GM20000 (cell line): ENCODE data around the gene PSME4.

Experiments
- DNase-seq: peaks from one replicate; pipeline ENCODE4 v3.0.0; 2012; ENCODE audit warnings: low spot score
- CTCF ChIP-seq: IDR thresholded peaks from 2 replicates; pipeline ENCODE4 v1.5.1; 2012; ENCODE audit warnings: mild to moderate bottlenecking, control low read depth; ENCODE audit errors: extremely low read depth, missing control alignments

Gene PSME4

DNA sequence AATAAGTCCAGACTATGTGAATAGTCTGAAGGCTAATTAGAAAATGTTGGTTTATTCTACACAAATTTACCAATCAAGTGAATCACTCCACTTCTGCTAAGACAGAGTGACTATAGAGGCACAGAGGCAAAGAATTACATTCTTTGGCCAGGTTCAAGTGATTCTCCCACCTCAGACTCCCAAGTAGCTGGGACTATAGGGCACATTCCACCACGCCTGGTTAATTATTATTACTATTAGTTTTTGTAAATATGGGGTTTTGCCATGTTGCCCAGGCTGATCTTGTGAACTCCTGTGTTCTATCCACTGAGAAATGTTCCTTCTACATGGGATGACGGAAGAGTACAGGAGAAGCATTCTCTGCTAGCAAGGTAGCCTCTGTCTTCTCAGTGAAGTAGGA is 37.6 kb upstream of the PSME4 start:
- no peak for TF ChIP-seq CTCF
- DNase-seq = no peak

DNA sequence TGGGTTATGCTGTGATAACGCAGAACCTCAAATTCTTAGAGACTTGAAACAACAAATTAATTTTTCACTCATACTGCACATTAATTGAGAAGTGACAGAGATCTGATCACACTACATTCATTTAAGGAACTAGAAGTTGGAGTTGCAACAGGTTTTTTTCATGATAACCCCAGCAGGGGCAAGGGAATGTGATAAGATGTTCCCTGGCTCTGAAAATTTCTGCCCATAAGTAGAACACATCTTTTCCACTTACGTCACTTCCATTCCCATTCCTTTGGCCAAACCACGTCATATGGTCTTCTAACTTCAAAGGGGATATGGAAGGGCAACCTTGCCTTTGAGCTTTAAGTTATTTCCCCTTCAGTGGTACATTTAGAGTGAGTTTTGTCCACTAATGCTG is 29.7 kb upstream of the PSME4 start:
- TF ChIP-seq CTCF = no peak
- DNase-seq = no peak

DNA sequence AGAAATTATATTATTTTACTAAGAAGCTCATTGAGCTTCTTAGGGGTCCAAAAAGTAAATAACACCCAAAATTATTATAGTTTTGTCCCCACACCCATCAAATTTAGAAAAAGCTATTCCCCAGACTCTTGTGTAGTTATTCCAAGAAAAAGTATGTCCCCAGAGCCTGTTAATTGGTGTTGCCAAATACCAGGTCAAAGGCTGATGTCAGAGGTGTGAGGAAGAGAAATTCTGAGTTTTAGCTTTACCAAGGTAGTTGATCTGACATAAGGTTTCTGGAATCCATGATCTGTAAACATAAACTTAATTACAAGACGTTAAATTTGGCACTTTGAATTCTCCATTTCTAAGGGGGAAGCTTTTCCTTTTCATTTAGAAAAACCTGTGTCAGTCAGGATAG is 29.3 kb upstream of the PSME4 start:
- no peak for TF ChIP-seq CTCF
- no peak for DNase-seq

- DNase-seq = no peak
- TF ChIP-seq CTCF = no peak
These were observed 28.0 kb upstream of the PSME4 start for GRCh38 chr2:53998834-53999233.

- no peak for TF ChIP-seq CTCF
- peak; percentile 37 for DNase-seq
These were observed 24.3 kb upstream of the PSME4 start for GRCh38 chr2:53994818-53995808.

DNA sequence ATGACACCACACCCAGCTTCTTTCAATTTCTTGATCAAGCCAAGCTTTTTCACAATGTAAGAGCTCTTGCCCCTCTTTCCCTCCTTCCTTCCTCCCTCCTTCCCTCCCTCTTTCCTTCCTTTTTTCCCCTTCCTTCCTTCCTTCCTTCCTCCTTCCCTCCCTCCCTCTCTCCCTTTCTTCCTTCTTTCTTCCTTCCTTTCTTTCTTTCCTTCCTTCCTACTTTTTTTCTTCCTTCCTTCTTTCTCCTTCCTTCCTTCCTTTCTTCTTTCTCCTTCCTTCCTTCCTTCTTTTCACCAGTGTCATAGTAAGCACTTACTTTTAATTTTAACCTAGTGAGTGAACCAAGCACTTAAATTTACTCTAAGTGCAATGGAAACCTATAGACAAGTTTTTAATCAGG is 21.2 kb upstream of the PSME4 start:
- no peak for DNase-seq
- no peak for TF ChIP-seq CTCF

DNA sequence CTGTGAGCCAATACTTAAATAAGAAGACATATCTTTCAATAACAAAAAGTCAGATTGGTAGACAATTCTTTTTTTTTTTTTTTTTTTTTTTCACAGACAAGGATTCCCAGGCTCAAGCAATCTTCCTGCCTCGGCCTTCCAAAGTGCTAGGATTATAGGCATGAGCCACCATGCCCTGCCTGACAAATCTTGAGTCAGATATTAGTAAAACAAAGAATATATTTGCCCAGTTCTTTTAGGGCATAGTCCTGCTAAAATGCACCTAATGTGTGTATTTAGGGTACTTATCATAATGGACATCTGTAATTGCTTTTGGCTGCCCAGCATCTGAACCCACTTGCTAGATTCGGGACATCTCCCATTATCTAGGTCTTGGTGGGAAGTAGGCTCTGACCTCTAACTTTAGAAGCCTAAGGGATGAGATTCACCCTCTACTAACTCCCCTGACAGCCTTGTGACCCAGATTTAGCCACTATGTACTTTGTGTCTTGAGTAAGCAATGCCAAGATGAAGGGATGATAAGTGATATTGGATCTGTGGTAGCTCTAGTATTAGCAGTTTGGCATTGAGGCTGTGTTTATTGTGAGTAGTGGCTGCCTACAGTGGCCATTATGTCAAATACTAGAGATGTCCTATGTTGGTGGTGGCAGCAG is 18.5 kb upstream of the PSME4 start:
- DNase-seq = no peak
- no peak for TF ChIP-seq CTCF
